HL-60 (cell line): Measurements from ENCODE around the gene VMAC.

ENCODE experiments used
- CTCF ChIP-seq: IDR thresholded peaks from one replicate; pipeline ENCODE4 v1.5.1; 2011; ENCODE audit warnings: low read length, control low read depth, inconsistent platforms; ENCODE audit not compliant: insufficient read depth
- GABPA ChIP-seq: IDR thresholded peaks from 2 replicates; pipeline ENCODE4 v1.6.1; 2012; ENCODE audit warnings: low read depth
- POLR2AphosphoS5 ChIP-seq: IDR thresholded peaks from 2 replicates; pipeline ENCODE4 v1.6.1; 2012; ENCODE audit warnings: low read depth
- REST ChIP-seq: IDR thresholded peaks from 2 replicates; pipeline ENCODE4 v1.6.1; 2012; ENCODE audit warnings: low read depth; ENCODE audit not compliant: insufficient replicate concordance

- TF ChIP-seq CTCF = no peak
- TF ChIP-seq REST = no peak
- no peak for TF ChIP-seq GABPA
- no peak for TF ChIP-seq POLR2AphosphoS5
Observed at GRCh38 chr19:5935473-5936291, 31.0 kb downstream of the VMAC start.
